Activated CD4-positive, alpha-beta T cell treated with anti-CD3 and anti-CD28 coated beads for 1 hour (primary cell): Measurements from ENCODE around the gene SND1.

Experiments used
- DNase-seq: peaks from one replicate; pipeline ENCODE4 v3.0.0-alpha.2; 2020

SND1 gene

GRCh38 chr7:127651556-127652332 lies at the start of gene SND1:
SND1 (plus strand) TSS chr7:127652194; CDS start chr7:127652374, 180 bp downstream.
- peak; percentile 97 for DNase-seq

GRCh38 chr7:127608446-127608845 lies 43.5 kb upstream of the SND1 start:
- no peak for DNase-seq

- DNase-seq: no peak
Measured at GRCh38 chr7:127609297-127609696, 42.7 kb upstream of the SND1 start.

GRCh38 chr7:127612263-127612662 lies 39.7 kb upstream of the SND1 start:
- DNase-seq: no peak

- no peak for DNase-seq
Measured at GRCh38 chr7:127616724-127617123, 35.3 kb upstream of the SND1 start.

GRCh38 chr7:127618042-127618441 lies 34.0 kb upstream of the SND1 start, which contains the start of gene PAX4:
PAX4 (minus strand) TSS chr7:127618142; CDS start chr7:127615928, 2,214 bp downstream.
- DNase-seq: no peak

GRCh38 chr7:127618775-127619174 lies 33.2 kb upstream of the SND1 start:
- DNase-seq: no peak

GRCh38 chr7:127619681-127620405 lies 32.2 kb upstream of the SND1 start:
- no peak for DNase-seq

- DNase-seq: no peak
Measured at GRCh38 chr7:127620406-127621233, 31.4 kb upstream of the SND1 start.

- no peak for DNase-seq
Measured at GRCh38 chr7:127625331-127625730, 26.7 kb upstream of the SND1 start.

GRCh38 chr7:127628445-127628844 lies 23.5 kb upstream of the SND1 start:
- no peak for DNase-seq

- DNase-seq: no peak
Measured at GRCh38 chr7:127629268-127629854, 22.6 kb upstream of the SND1 start.

GRCh38 chr7:127632276-127632910 lies 19.6 kb upstream of the SND1 start:
- no peak for DNase-seq

GRCh38 chr7:127635659-127636285 lies 16.2 kb upstream of the SND1 start:
- DNase-seq: no peak

- DNase-seq: no peak
Measured at GRCh38 chr7:127638197-127638596, 13.8 kb upstream of the SND1 start.

- no peak for DNase-seq
Measured at GRCh38 chr7:127644484-127644883, 7.5 kb upstream of the SND1 start.

GRCh38 chr7:127647636-127648035 lies 4.4 kb upstream of the SND1 start:
- DNase-seq: no peak

GRCh38 chr7:127648986-127649385 lies 3.0 kb upstream of the SND1 start:
- DNase-seq: no peak

GRCh38 chr7:127650847-127651555 lies 993 bp upstream of the SND1 start:
- no peak for DNase-seq

GRCh38 chr7:127652333-127653248 lies 597 bp downstream of the SND1 start:
- DNase-seq: no peak
